HUES64 (cell line): ENCODE data around the gene HPCAL1.
"Not testable (repeated sequence)": the region's sequence is repeated elsewhere in the genome, so short reads cannot be mapped to it uniquely, and the experiment has no call there.

Experiments used
- H3K27ac ChIP-seq: 2 replicates; pipeline ENCODE4 v1.7.0; 2013; ENCODE audit warnings: low read depth, low read length, inconsistent platforms
- H3K27me3 ChIP-seq: 2 replicates; pipeline ENCODE4 v1.6.1; 2013; ENCODE audit warnings: mild to moderate bottlenecking, low read length; ENCODE audit not compliant: insufficient read depth
- H3K36me3 ChIP-seq: 2 replicates; pipeline ENCODE4 v1.6.1; 2013; ENCODE audit warnings: mild to moderate bottlenecking, low read length; ENCODE audit not compliant: insufficient read depth
- H3K4me1 ChIP-seq: 2 replicates; pipeline ENCODE4 v1.6.1; 2013; ENCODE audit warnings: mild to moderate bottlenecking, low read length, moderate library complexity; ENCODE audit not compliant: insufficient read depth
- H3K4me3 ChIP-seq: 2 replicates; pipeline ENCODE4 v1.5.1; 2013; ENCODE audit warnings: mild to moderate bottlenecking, low read length, moderate library complexity
- H3K9ac ChIP-seq: 2 replicates; pipeline ENCODE4 v1.6.1; 2013; ENCODE audit warnings: mild to moderate bottlenecking, low read depth, low read length
- H3K9me3 ChIP-seq: 2 replicates; pipeline ENCODE4 v1.6.1; 2013; ENCODE audit warnings: low read depth, low read length; ENCODE audit not compliant: insufficient read depth
- WGBS: fragments of 150-250, 120-280 bp; methylation state at CpG from one replicate; pipeline ENCODE4 v1.1.7; 2013; ENCODE audit warnings: missing lambda C conversion rate; 5-methylcytosine and 5-hydroxymethylcytosine counted together

HPCAL1 gene

DNA sequence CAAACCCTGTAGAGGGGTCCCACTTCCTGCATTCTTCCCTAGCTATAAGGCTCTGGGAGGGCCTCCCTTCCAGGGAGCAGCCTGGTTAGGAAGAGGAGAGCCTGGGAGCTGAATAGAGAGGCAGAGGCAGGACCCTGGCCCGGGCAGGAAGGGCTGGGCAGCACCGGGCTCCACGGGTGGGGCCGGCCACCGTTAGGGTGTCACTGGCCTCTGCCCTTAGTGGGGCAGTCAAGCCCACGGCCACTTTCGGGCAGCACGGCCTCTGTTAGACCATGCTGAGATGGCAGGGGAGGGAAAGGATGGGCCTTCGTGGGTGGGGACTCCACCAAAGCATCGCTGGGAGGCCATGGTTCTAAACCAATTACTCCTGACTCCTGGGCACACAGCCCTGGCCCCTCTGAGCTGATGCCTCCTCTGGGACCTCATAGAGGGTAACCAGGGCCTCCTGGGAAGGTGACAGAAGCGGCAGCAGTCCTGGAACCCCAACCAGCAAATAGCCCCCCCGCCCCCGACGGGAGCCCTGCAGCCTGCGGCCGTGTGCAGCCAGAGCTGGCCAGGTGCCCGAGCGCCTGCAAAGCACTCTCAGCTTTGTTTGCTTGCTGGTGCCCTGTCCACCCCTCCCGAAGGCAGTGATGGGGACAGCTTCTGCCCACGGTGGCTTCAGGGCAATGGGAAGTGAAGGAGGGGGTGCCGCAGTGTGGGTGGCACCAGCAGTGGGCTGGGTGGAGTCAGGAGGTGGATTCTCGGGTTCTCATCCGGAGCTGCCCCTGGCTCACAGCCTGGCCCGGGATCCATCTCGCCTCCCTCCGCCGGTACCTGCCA lies 16.3 kb upstream of the HPCAL1 start:
- WGBS, result 88% methylated on average over 27 of the region's 27 CpGs
- no peak overlapping the region for H3K27ac ChIP-seq

DNA sequence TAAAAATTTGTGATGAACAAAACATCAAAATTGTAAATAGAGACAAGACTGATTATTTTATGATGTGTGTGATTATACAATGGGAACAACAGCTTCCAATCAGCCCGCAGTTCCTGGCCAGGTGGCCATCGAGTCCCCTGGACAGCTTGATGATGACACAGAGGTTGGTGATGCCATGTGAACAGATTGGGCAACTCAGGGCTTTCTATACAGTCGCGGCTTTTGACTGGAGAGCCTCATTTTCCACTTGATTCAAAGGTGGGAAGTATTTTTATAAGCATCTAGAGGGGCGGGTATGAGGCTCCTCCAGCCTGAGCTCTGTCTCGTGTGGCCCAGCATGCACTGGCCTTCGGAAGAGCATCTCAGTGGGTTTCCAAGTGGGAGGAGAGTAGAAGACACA lies 14.9 kb upstream of the HPCAL1 start:
- Histone ChIP-seq H3K9me3 (no peaks in the 10 kb centered on the region), H3K9ac (no peak overlapping the region), H3K27me3 (no peaks in the 10 kb centered on the region), H3K4me3 (no peak overlapping the region), H3K27ac (no peak overlapping the region), H3K4me1 (peaks cover 11% of the 10 kb centered on the region; the same call in 1 of the 2 replicates), H3K36me3 (no peaks in the 10 kb centered on the region)
- 94% methylated on average over 7 of the region's 7 CpGs for WGBS

More for the DNA sequence above, 16.3 kb upstream of the HPCAL1 start:
- Histone ChIP-seq H3K9me3 (no peaks in the 10 kb centered on the region), H3K36me3 (no peaks in the 10 kb centered on the region), H3K4me3 (no peak overlapping the region), H3K9ac (no peak overlapping the region), H3K4me1 (peaks cover 11% of the 10 kb centered on the region; the same call in 1 of the 2 replicates), H3K27me3 (no peaks in the 10 kb centered on the region)

DNA sequence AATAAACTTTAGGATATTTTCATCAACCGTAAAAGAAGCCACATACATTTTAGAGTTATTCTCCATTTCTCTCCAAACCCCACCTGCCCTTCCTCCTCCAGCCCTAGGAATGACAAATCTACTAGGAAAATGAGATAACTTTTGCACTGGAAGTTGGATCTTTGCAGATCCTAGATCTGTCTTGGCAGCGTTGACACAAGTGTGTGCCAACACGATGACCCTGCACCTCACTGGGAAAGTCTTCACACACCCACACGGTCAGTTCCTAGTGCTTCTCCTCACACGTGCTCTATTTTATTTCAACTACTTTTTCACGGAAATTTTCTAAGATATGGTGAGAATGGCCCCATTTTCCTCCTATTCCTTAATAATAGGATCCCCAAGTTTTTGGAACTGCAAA lies 14.1 kb upstream of the HPCAL1 start:
- no peak overlapping the region for H3K27ac ChIP-seq
- peaks cover 11% of the 10 kb centered on the region; the same call in 1 of the 2 replicates for H3K4me1 ChIP-seq
- WGBS, result 98% methylated on average over 6 of the region's 6 CpGs

DNA sequence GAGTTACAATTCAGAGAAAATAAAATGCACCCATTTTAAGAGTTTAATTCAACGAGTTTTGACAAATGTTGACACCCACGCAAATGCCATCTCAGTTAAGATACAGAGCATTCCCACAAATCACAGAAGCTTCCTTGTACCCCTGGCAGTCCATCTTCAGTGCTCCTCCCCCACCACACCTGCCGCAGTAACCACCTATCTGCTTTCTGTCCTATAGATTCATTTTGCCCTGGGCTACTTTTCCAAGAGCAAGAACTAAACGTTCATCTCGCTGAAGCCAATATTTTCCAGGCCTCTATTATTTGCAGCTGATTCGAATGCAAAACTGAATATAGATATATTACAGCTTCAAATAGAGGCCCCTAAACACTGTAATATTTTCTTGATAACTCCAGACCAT lies 13.4 kb upstream of the HPCAL1 start:
- Histone ChIP-seq H3K9ac (no peak overlapping the region), H3K4me1 (peaks cover 11% of the 10 kb centered on the region; the same call in 1 of the 2 replicates), H3K9me3 (peaks cover 6% of the 10 kb centered on the region; the same call in 1 of the 2 replicates), H3K27me3 (no peaks in the 10 kb centered on the region), H3K36me3 (no peaks in the 10 kb centered on the region), H3K27ac (no peak overlapping the region), H3K4me3 (no peak overlapping the region)
- 94% methylated on average over 6 of the region's 6 CpGs for WGBS

More for the DNA sequence above, 14.1 kb upstream of the HPCAL1 start:
- Histone ChIP-seq H3K4me3 (no peak overlapping the region), H3K9me3 (no peaks in the 10 kb centered on the region), H3K9ac (no peak overlapping the region), H3K36me3 (no peaks in the 10 kb centered on the region), H3K27me3 (no peaks in the 10 kb centered on the region)

DNA sequence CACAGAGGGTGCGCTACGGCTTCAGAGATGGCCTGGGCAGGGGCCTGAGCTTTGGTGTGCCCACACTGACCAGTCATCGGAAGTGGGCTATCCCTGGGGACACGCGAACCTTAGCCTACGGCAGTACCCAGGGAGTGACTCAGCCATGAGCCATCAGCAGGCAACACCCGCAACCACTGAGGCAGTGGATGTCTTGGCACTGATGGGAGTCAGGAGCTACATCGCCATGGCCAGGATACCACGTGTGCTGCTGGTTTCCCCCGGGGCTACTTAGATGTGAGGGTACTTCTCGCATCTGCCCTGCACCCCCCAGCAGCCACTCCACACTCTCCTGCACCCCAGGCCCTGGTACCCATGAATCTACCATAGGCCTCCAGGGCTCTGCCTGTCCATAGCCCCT lies 12.8 kb upstream of the HPCAL1 start:
- H3K4me3 ChIP-seq, result no peak overlapping the region
- H3K27me3 ChIP-seq, result no peaks in the 10 kb centered on the region
- no peak overlapping the region for H3K27ac ChIP-seq
- WGBS, result 92% methylated on average over 11 of the region's 11 CpGs
- no peak overlapping the region for H3K9ac ChIP-seq
- no peaks in the 10 kb centered on the region for H3K36me3 ChIP-seq
- peaks cover 10% of the 10 kb centered on the region; the same call in 1 of the 2 replicates for H3K9me3 ChIP-seq
- peaks cover 11% of the 10 kb centered on the region; the same call in 1 of the 2 replicates for H3K4me1 ChIP-seq

DNA sequence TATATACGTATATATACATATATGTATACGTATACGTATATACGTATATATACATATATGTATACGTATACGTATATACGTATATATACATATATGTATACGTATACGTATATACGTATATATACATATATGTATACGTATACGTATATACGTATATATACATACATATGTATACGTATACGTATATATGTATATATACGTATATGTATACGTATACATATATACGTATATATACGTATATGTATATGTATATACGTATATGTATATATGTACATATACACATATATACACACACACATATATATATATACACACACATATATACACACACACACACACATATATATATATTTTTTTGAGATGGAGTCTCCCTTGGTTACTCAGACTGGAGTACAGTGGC lies 11.3 kb upstream of the HPCAL1 start:
- H3K36me3 ChIP-seq, H3K4me1 ChIP-seq, H3K9ac ChIP-seq, H3K27ac ChIP-seq, H3K27me3 ChIP-seq, H3K4me3 ChIP-seq: not testable (repeated sequence)
- peaks cover 10% of the 10 kb centered on the region; the same call in 1 of the 2 replicates for H3K9me3 ChIP-seq
- no CpG with 5 or more reads among the region's 20 CpGs for WGBS

DNA sequence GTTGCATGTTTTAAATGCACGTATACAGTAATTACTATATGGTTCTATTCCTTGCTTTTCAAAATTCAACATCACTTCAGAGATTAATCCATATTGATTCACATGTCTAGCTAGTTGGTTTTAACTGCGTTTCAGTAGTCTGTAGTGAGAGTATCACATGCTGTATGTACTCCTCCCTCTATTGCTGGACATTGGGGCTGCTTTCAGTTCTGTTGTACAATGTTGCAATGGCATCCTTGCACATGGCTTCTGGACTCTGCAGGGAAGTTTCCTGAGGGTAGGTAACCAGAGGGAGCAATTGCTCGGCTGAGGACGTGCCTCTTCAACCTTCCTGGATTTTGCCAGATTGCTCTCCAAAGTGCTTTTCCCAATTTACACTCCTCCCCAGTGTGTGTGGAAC lies 10.7 kb upstream of the HPCAL1 start:
- no peak overlapping the region for H3K4me3 ChIP-seq
- H3K36me3 ChIP-seq, result no peaks in the 10 kb centered on the region
- H3K9me3 ChIP-seq, result peaks cover 10% of the 10 kb centered on the region; the same call in 1 of the 2 replicates
- no peak overlapping the region for H3K9ac ChIP-seq
- no peaks in the 10 kb centered on the region for H3K27me3 ChIP-seq
- no peaks in the 10 kb centered on the region for H3K4me1 ChIP-seq
- 89% methylated on average over 3 of the region's 4 CpGs for WGBS
- H3K27ac ChIP-seq, result no peak overlapping the region

DNA sequence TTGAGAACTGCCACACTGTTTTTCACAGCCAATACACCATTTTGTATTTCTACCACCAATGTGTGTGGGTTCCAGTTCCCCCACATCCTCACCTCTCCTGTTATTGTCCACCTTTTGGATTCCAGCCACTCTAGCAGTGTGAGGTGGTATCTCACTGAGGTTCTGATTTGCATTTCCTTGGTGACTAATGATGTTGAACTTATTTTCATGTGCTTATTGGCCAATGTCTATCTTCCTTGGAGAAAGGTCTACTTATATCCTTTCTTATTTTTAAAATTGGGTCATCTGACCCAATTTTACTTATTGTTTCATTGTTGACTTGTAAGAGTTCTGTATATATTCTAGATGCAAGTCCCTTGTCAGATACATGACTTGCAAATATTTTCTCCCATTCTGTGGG lies 9.1 kb upstream of the HPCAL1 start:
- peaks cover 10% of the 10 kb centered on the region; the same call in 1 of the 2 replicates for H3K9me3 ChIP-seq
- H3K27ac ChIP-seq, result no peak overlapping the region
- H3K9ac ChIP-seq, result no peak overlapping the region
- H3K4me1 ChIP-seq, result peaks cover 7% of the 10 kb centered on the region; the same call in 1 of the 2 replicates
- no peak overlapping the region for H3K4me3 ChIP-seq
- H3K27me3 ChIP-seq, result no peaks in the 10 kb centered on the region
- no peaks in the 10 kb centered on the region for H3K36me3 ChIP-seq

DNA sequence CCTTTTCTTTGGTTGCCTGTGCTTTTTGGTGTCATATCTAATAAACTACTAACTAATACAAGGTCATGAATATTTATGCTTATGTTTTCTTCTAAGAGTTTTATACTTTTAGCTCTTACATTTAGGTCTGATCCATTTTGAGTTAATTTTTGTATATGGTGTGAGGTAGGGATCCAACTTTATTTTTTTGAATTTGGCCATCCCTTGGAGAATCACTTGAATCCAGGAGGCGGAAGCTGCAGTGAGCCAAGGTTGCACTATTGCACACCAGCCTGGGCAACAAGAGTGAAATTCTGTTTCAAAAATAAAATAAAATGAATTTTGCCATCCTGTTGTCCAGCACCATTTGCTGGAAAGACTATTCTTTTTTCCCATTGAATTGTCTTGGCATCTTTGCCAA lies 8.6 kb upstream of the HPCAL1 start:
- peaks cover 7% of the 10 kb centered on the region; the same call in 1 of the 2 replicates for H3K4me1 ChIP-seq
- H3K27ac ChIP-seq, result no peak overlapping the region
- peaks cover 10% of the 10 kb centered on the region; the same call in 1 of the 2 replicates for H3K9me3 ChIP-seq
- H3K36me3 ChIP-seq, result no peaks in the 10 kb centered on the region
- 92% methylated on average over 1 of the region's 1 CpG for WGBS
- no peak overlapping the region for H3K4me3 ChIP-seq
- no peaks in the 10 kb centered on the region for H3K27me3 ChIP-seq
- no peak overlapping the region for H3K9ac ChIP-seq

DNA sequence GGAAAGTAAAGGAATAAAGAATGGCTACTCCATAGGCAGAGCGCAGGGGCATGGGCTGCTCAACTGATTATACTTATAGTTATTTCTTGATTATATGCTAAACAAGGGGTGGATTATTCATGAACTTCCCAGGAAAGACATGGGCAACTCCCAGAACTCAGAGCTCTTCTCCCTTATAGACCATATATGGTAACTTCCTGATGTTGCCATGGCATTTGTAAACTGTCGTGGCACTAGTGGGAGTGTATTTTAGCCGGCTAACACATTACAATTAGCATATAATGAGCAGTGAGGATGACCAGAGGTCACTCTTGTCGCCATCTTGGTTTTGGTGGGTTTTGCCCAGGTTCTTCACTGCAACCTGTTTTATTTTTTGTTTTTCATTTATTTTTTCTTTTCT lies 7.1 kb upstream of the HPCAL1 start:
- H3K9me3 ChIP-seq, result peaks cover 10% of the 10 kb centered on the region; the same call in 1 of the 2 replicates
- not testable (repeated sequence) for H3K27ac ChIP-seq, H3K4me1 ChIP-seq, H3K9ac ChIP-seq, H3K4me3 ChIP-seq, H3K27me3 ChIP-seq, H3K36me3 ChIP-seq
- 94% methylated on average over 3 of the region's 4 CpGs for WGBS

DNA sequence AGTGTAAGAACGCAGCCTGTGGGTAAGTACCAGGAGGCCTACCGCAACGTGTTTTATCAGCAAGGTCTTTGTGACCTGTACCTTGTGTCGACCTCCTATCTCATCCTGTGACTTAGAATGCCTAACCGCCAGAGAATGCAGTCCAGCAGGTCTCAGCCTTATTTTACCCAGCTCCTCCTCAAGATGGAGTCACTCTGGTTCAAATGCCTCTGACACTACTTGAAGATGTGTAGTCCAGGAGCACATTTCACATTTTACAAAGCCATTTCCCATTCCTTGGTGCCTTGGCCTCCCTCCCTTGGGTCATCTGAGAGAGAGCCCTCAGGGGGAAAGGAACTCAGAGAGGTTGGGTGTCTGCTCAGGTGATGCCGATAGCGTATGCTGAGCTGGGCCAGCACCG lies 6.6 kb upstream of the HPCAL1 start:
- Histone ChIP-seq H3K4me3 (no peak overlapping the region), H3K27ac (no peak overlapping the region), H3K9ac (no peak overlapping the region), H3K27me3 (no peaks in the 10 kb centered on the region), H3K9me3 (peaks cover 10% of the 10 kb centered on the region; the same call in 1 of the 2 replicates), H3K36me3 (no peaks in the 10 kb centered on the region), H3K4me1 (peaks cover 7% of the 10 kb centered on the region; the same call in 1 of the 2 replicates)
- WGBS, result 92% methylated on average over 8 of the region's 8 CpGs
